Thyroid gland (tissue), 4 donors: Measurements from ENCODE around the gene KRTAP5-5.

Experiments
- CTCF ChIP-seq, 6 experiments: fragments of 200-600 bp in 3 of 6; fragments of 450-650 bp in 3 of 6; sonication (generic) in 3 of 6; IDR thresholded peaks; one replicate each; pipeline ENCODE4 v1.5.1; 2016 to 2019; ENCODE audit warnings: antibody characterized with exemption in 6 of 6, mild to moderate bottlenecking in 2 of 6, inconsistent platforms in 1 of 6, moderate library complexity in 1 of 6
- POLR2A ChIP-seq, 2 donors: fragments of 450-650 bp; IDR thresholded peaks; one replicate each; pipeline ENCODE4 v1.6.1; 2017; ENCODE audit warnings: antibody characterized with exemption in 2 of 2, mild to moderate bottlenecking in 2 of 2, moderate library complexity in 1 of 2

- TF ChIP-seq POLR2A (IDR thresholded peaks at IDR 0.05) (no peak), CTCF (IDR thresholded peaks at IDR 0.05) (no peak)
These were observed 40.1 kb downstream of the KRTAP5-5 start for GRCh38 chr11:1669546-1670218.
